ENCODE results near the gene AHCYL2. TPM values are rescaled to one million over a fixed set of nuclear protein-coding genes. Genes with fewer than 3 reads are reported as not detected.
"Not testable (repeated sequence)": the region's sequence is repeated elsewhere in the genome, so short reads cannot be mapped to it uniquely, and the experiment has no call there.

The AHCYL2 gene
- total RNA-seq, 4 donors from 2014 or later: 8.7 to 17.3 (median 14.2) TPM

GRCh38 chr7:129348023-129348740 is 123.4 kb downstream of the AHCYL2 start:
- Histone ChIP-seq H3K9me3 (no peaks in the 10 kb centered on the region), H3K36me3 (no peaks in the 10 kb centered on the region), H3K4me1 (no peaks in the 10 kb centered on the region), H3K27ac (no peak overlapping the region), H3K27me3 (no peaks in the 10 kb centered on the region), H3K4me3 (no peak overlapping the region)
- TF ChIP-seq POLR2A (IDR thresholded peaks at IDR 0.05): no peak
- no peak for TF ChIP-seq EP300 (IDR thresholded peaks at IDR 0.05)
- TF ChIP-seq, protein P1, sequence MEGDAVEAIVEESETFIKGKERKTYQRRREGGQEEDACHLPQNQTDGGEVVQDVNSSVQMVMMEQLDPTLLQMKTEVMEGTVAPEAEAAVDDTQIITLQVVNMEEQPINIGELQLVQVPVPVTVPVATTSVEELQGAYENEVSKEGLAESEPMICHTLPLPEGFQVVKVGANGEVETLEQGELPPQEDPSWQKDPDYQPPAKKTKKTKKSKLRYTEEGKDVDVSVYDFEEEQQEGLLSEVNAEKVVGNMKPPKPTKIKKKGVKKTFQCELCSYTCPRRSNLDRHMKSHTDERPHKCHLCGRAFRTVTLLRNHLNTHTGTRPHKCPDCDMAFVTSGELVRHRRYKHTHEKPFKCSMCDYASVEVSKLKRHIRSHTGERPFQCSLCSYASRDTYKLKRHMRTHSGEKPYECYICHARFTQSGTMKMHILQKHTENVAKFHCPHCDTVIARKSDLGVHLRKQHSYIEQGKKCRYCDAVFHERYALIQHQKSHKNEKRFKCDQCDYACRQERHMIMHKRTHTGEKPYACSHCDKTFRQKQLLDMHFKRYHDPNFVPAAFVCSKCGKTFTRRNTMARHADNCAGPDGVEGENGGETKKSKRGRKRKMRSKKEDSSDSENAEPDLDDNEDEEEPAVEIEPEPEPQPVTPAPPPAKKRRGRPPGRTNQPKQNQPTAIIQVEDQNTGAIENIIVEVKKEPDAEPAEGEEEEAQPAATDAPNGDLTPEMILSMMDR (IDR thresholded peaks at IDR 0.05): no peak
- no peak for TF ChIP-seq POLR2AphosphoS5 (IDR thresholded peaks at IDR 0.05)
- WGBS, 2 donors (ENCODE audit: low coverage in 1 of 2): 82 to 85% methylated on average over 2 of the region's 2 CpGs
- no peak for ATAC-seq

GRCh38 chr7:129351320-129351719 is 126.5 kb downstream of the AHCYL2 start:
- ATAC-seq: no peak
- WGBS, 2 donors (ENCODE audit: low coverage in 1 of 2): 50 to 66% methylated on average over 3 of the region's 3 CpGs

GRCh38 chr7:129353104-129353503 is 128.3 kb downstream of the AHCYL2 start:
- H3K27me3 ChIP-seq, H3K36me3 ChIP-seq, H3K4me3 ChIP-seq, H3K27ac ChIP-seq, ATAC-seq, H3K9me3 ChIP-seq: not testable (repeated sequence)
- WGBS, 2 donors (ENCODE audit: low coverage in 1 of 2): 61 to 84% methylated on average over 2 to 5 of the region's 5 CpGs
- H3K4me1 ChIP-seq: peaks cover 0 to 15% (median 0%) of the 10 kb centered on the region in 3 donors

More at GRCh38 chr7:129351320-129351719, 126.5 kb downstream of the AHCYL2 start:
- no peaks in the 10 kb centered on the region for H3K27me3 ChIP-seq
- no peak overlapping the region for H3K4me3 ChIP-seq
- peaks cover 0 to 11% (median 0%) of the 10 kb centered on the region in 3 donors for H3K4me1 ChIP-seq
- H3K27ac ChIP-seq: no peak overlapping the region
- no peaks in the 10 kb centered on the region for H3K9me3 ChIP-seq
- H3K36me3 ChIP-seq: no peaks in the 10 kb centered on the region
- TF ChIP-seq POLR2AphosphoS5 (IDR thresholded peaks at IDR 0.05) (no peak), POLR2A (IDR thresholded peaks at IDR 0.05) (no peak), EP300 (IDR thresholded peaks at IDR 0.05) (no peak)
- TF ChIP-seq, protein P1 (IDR thresholded peaks at IDR 0.05): no peak

- Histone ChIP-seq H3K9me3 (no peaks in the 10 kb centered on the region), H3K27ac (no peak overlapping the region), H3K4me3 (no peak overlapping the region), H3K4me1 (peaks cover 0 to 21% (median 0%) of the 10 kb centered on the region in 3 donors), H3K36me3 (no peaks in the 10 kb centered on the region), H3K27me3 (no peaks in the 10 kb centered on the region)
- 61 to 80% methylated on average over 3 to 5 of the region's 5 CpGs for WGBS, 2 donors (ENCODE audit: low coverage in 1 of 2)
- TF ChIP-seq, protein P1 (IDR thresholded peaks at IDR 0.05): no peak
- TF ChIP-seq POLR2A (IDR thresholded peaks at IDR 0.05) (no peak), POLR2AphosphoS5 (IDR thresholded peaks at IDR 0.05) (no peak), EP300 (IDR thresholded peaks at IDR 0.05) (no peak)
- ATAC-seq: no peak
These were observed 129.8 kb downstream of the AHCYL2 start for GRCh38 chr7:129354428-129355157.

GRCh38 chr7:129356176-129356575 is 131.3 kb downstream of the AHCYL2 start:
- H3K27me3 ChIP-seq: no peaks in the 10 kb centered on the region
- ATAC-seq: no peak
- no peak overlapping the region for H3K4me3 ChIP-seq
- peak overlapping the region in 1 of 4 donors; percentile 12 for H3K27ac ChIP-seq
- no peaks in the 10 kb centered on the region for H3K9me3 ChIP-seq
- H3K36me3 ChIP-seq: no peaks in the 10 kb centered on the region
- peaks cover 0 to 35% (median 0%) of the 10 kb centered on the region in 3 donors for H3K4me1 ChIP-seq
- TF ChIP-seq POLR2AphosphoS5 (IDR thresholded peaks at IDR 0.05) (no peak), EP300 (IDR thresholded peaks at IDR 0.05) (no peak), POLR2A (IDR thresholded peaks at IDR 0.05) (no peak)
- TF ChIP-seq, protein P1 (IDR thresholded peaks at IDR 0.05): no peak

All from gastroesophageal sphincter (tissue), 4 donors.